Activated naive CD4-positive, alpha-beta T cell treated with Interleukin-2 at 50 U/mL for 16 hours (primary cell): ENCODE data around the gene RPS15.

Experiments
- DNase-seq: peaks from one replicate; pipeline ENCODE4 v3.0.0-alpha.2; 2020

Gene RPS15

GRCh38 chr19:1420590-1420989, 17.6 kb upstream of the RPS15 start:
- DNase-seq = no peak

GRCh38 chr19:1421218-1421957, 16.8 kb upstream of the RPS15 start:
- DNase-seq = no peak

- DNase-seq = no peak
These were observed 16.3 kb upstream of the RPS15 start for GRCh38 chr19:1421958-1422305.

- no peak for DNase-seq
These were observed 15.8 kb upstream of the RPS15 start for GRCh38 chr19:1422360-1422759.

- no peak for DNase-seq
These were observed 15.3 kb upstream of the RPS15 start for GRCh38 chr19:1422943-1423342.

- DNase-seq = no peak
These were observed 14.6 kb upstream of the RPS15 start for GRCh38 chr19:1423436-1424191.

- no peak for DNase-seq
These were observed 13.8 kb upstream of the RPS15 start for GRCh38 chr19:1424192-1424955.

- no peak for DNase-seq
These were observed 12.9 kb upstream of the RPS15 start for GRCh38 chr19:1425102-1425837.

- DNase-seq = no peak
These were observed 12.3 kb upstream of the RPS15 start for GRCh38 chr19:1425902-1426301.

GRCh38 chr19:1426736-1427135, 11.5 kb upstream of the RPS15 start:
- DNase-seq = no peak

GRCh38 chr19:1427221-1427920, 10.8 kb upstream of the RPS15 start:
- DNase-seq = no peak

- DNase-seq = no peak
These were observed 9.3 kb upstream of the RPS15 start for GRCh38 chr19:1428738-1429391.

GRCh38 chr19:1429750-1430149, 8.4 kb upstream of the RPS15 start:
- DNase-seq = no peak

GRCh38 chr19:1430246-1430645, 8.0 kb upstream of the RPS15 start:
- DNase-seq = no peak

- DNase-seq = no peak
These were observed 6.3 kb upstream of the RPS15 start for GRCh38 chr19:1431759-1432506.

- no peak for DNase-seq
These were observed 5.7 kb upstream of the RPS15 start for GRCh38 chr19:1432507-1432887.

GRCh38 chr19:1433119-1434039, 4.8 kb upstream of the RPS15 start:
- no peak for DNase-seq

- no peak for DNase-seq
These were observed 4.2 kb upstream of the RPS15 start for GRCh38 chr19:1434040-1434366.

- no peak for DNase-seq
These were observed 3.6 kb upstream of the RPS15 start for GRCh38 chr19:1434577-1435060.

GRCh38 chr19:1435378-1435989, 2.7 kb upstream of the RPS15 start:
- DNase-seq = no peak
